Activated effector memory CD4-positive, alpha-beta T cell treated with anti-CD3 and anti-CD28 coated beads, Interleukin-2, amount 50 U/mL, for 16 hours (primary cell): ENCODE measurements around the gene SLX4IP.

Experiments used
- DNase-seq: peaks from one replicate; pipeline ENCODE4 v3.0.0-alpha.2; 2020

SLX4IP gene

DNA sequence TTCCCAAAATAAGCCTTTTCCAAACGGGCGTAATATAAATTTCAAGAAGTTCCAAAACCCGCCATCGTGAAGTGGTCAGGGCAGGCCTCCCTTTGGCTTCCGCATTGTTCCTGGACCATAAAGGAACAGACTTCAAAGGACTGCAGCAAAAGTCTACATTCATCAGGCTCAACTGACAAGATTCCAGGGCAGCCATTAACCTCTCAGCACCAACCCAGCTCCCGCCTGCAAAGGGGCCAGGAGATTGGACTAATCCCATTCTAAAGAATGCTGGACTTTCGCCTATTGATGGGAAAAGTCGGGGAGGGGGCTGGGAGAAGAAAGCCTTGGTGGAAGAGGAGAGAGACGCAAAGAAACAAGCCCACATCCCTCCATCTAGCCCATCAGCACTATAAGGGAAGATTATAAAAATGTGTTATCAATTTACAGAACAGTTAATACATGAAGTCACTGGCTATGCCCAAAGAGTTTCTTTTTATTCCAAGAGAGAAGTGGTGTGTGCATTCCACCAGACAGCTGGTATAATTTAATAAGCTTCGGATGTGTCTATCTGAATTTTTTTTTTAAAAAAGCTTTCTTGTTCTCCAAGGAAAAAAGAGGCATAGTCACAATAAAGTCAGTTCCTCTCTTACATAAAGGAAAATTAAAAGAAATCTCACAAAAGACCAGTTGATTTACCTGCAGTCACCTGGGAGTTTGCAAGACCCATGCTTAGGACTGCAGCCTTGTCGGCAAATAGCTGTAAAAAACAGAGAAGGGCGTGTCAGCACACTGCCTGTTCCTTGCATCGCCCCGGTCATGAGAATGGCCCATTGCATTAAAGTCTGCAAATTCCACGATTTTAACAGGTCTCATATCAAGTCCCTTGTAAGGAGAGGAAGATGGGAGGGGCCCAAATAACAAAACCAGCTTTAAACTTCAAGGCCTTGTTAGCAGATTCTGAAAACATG is 220.9 kb downstream of the SLX4IP start:
- no peak for DNase-seq

DNA sequence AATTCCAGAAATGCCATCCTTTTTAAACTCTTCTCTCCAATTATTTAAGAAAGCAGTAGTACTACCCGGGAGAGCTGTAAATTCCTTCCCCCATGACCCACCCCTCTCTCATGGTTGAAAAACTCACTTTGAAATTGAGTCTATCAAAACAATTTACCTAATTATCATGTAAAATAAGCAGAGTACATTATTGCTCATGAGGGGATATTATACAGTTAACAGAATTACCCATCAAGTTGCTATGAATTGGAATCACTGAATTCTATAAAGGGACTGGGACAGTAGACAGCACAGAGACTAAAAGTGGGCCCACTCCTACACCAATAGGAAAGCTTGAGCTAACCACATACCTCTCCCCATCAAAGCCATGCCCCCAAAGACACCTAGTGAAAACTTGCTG is 222.3 kb downstream of the SLX4IP start:
- no peak for DNase-seq

DNA sequence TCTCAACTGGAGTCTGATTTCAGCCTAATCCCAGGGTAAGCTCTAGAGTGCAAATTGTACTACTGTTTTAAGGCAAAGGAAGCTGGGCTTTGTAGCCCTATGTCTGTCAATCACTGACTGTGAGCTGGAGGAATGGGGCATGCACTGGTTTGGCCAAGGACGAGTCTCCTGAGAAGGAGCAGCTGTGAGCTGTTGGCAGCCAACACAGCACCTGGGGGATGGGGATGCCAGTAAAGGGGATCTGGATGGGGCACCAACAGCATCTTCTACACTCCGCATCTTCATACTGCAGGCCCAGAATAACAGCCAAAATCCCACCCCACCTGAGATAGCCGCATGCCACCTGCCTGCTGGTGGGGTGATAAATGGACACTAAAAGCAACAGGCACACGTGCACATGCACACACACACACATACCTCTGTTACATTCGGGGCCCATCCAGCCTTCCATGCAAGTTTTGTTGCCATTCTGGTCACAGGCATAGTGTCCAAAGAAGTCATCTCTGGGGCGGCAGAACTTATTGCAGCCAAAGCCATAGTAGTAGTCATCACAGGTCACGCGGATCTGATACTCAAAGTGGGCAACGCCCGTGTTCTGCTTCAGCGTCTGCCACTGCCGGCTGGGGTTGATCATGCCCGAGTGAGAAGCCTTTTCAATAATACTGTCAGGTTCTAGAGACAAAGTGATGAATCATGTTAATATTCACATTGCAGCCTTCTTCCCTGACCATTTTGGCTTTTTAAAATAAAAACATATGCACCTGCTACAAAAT is 223.1 kb downstream of the SLX4IP start:
- no peak for DNase-seq

DNA sequence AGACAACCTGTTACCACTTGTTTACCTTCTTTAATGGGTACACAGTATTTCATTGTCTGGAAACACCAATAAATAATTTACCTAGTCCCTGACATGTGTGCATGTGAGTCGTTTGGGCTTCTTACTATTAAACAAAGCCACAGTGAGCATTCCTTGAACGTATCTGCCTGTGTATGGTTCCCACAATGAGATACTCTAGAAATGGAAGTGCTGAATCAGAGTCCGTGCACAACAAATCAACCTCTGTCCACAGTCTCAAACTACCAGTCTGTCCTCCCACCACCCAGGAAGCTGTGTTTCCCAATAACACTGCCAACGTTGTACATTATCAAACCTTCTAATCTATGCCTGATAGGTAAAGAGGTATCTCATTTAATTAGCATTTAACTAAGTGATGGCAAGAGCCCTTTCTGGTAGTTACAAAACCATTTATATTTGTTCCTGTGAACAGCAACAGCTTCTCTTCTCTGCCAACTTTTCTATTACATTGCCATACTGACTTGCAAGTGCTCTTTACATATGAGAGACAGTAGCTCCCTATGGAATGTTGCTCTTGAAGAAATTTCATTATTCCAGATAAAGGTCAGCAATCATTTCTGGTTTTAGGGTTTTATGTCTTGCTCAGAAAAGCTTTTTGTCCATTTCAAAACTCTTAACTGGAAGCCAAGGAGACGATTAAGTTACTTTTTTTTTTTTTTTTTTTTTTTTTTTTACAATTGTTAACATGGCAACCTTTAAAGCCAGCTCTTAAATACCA is 223.9 kb downstream of the SLX4IP start:
- DNase-seq = no peak

DNA sequence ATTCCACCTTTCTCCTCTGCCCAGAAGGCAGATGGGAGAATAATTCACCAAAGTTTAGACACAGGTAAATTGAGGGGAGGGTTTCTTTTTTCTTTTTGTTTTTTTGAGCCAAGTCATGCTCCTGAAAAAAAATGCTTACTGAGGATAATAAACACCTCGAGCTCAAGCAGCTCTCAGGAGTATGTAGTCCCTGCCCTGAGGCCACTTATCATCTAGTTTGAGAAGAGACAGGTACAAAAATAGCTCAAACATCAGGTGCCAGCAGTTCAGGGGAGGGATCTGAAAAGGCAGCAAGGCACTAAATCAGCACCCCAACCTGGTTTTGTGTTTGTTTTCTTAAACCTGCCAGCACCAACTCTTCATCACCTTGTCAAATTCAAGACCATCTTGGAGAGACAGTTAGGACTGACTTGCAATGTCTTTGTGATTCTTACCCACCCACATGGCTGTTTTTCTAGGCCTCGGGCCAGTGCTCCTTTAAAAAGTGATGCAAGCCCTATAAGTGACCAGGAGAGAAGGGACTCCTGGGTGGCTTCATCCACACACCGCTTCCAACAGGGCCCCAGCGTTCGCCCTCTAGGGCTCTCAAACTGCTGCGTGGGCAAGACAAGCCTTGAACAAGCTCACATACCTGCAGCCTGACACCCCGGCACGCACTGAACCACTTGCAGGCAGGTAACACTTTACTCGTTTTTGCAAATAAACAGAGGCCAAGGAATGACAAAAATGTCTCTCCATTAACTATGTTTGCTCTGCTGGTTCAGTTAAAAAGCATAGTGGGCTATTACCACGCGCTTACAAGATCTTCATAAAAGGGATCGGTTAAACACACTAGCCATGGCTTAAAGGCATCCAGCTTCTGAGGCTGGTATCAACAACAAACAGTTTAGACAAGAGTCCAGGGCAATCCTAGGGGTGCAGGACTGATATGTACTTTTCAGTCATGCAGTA is 224.8 kb downstream of the SLX4IP start:
- DNase-seq = no peak

DNA sequence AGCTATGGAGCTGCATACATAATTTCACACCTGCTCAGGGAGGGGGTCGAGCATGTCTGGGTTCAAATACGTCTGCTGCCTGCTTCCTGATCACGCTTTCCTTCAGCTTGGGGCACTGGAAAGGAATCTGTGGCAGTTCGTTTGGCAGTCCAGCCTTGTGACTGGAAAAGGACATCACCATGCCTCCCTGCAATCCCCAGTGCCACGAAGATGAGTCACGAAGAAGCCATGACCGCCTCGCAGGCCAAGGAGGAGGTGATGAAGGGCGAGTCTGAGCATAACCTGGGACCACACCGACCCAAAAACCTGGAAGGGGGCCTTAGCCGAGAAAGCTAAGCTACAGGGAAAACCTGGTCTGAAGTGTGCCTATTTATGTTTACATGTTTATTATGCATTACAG is 225.6 kb downstream of the SLX4IP start:
- no peak for DNase-seq

DNA sequence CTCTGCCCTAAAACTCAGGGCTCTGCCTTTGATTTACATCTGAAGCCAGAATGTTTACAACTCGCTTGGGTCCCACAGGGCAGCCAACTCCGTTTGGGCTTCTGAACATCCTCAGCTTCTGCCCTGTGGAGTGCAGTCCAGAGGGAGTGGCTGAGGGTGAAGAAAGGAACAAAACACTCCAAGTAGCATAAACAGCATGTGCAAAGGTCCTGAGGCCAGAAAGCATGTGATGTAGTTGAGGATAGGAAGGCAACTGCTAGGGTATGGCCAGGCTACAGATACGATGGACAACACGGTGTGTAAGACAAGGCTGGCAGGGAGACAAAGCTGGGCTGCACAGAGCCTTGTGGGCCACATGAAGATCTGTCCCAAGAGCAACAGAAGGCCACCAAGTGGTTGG is 226.2 kb downstream of the SLX4IP start:
- DNase-seq = no peak

DNA sequence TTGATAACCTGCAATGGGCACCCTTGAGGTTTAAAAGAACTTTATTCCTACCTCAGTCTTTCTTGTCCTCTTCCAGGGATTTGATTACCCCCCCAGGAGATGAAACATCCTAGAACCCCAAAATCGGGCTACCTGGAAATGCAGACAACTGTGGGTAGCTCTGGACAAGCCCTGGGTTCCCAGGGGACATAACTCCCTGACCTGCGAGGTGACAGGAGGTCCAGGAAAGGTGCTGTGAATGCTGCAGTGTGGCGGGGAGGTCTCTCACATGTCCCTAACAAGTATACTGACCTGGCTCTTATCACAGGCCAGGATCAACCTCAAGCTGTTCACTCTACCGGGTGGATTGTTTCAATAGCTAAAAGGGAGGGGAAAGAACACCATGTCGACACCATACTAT is 227.0 kb downstream of the SLX4IP start:
- no peak for DNase-seq

DNA sequence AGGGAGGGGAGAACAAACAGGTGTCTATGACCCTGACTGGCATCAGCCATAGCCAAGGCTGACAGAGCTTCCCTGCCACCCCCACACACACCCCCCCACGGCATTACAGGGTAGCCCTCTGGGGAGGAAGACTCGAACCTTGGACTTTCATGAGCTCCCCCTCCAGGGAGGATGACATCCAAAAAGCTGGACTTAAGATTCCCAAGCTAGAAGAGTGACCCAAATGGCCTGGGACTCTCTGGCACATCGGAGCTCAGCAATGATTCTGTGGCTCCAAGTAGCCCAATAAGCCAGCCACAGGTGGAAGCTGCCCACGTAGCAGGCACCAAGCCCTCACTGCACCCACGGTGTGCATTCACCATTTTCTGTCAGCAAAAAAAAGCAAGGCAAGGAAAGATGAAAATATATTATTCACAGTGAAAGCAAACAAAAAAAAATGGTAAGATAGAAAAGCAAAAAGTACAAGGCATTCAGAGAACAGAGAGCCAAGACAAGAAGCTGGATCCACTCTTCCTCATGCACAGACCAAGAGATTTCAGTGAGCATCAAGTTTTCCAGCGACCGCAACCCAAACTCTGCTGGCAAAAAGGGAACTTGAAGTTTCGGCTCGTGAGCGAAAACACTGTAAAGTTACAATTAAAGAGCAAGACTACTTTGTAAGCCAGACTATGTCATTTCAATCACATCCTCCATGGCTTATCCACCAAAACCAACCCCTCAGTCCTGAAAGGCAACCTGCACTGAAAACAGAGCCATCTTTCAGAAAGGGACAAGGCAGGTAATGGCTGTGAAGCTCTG is 227.8 kb downstream of the SLX4IP start:
- no peak for DNase-seq

DNA sequence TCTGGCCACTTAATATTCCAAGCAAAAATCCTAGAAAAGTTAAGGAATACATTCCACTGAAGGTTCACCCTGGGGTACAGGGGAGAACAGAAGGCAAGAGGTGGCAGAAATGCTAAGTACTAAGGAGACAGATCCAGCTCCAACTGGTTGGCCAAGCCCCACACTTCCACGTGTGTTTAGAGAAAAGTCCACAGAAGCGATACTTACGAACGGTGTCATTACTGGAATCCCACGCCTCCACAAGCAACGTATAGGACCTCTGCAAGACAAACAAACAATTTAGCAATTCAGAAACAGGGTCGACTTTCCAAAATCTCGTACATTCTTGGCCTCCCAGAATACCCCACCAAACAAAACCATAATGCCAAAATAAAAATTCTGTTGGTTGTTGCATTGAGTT is 228.7 kb downstream of the SLX4IP start:
- DNase-seq = no peak

DNA sequence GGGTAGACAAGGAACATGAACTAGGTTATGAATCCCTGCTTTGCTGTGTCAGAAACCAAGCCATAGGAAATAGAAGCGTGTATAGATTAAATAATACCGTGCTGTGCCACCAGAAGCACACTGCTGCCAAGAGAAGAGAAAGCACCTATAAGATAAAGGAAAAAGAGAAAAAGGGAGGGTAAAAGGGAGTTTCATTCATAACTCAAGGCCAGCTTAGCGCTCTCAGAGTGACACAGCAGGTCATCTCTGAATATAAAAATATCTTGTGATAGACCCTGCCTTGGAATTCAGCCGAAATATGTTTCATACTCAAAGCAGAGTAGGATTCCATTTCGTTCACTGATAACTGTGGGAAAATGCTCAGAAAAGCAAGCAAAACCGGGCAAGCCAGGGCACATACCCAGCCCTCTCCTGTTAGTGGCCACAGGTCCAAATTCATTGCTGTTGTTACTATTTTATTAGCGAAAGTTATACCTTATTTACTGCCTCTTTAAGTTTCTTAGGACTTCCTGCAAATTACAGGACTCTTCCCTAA is 230.0 kb downstream of the SLX4IP start:
- DNase-seq = no peak

DNA sequence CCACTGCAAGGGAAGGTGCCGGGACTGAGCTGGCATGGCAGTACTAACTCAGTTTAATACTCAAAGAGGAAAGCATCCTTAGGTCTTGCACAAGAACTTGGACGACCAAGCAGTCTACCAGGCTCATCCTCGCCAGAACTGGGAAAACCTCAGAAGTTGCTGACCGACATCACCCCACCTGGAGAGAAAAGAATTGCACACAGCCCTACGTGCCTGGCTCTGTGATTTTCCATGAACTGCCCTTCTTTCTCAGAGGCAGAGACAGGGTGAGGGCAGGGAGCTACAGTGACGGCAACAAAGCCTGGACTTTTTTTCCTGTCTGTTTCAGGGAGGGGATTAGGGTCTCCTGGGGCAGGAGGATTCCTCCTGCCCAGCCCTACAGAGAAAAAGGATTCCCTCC is 230.7 kb downstream of the SLX4IP start:
- DNase-seq = no peak

DNA sequence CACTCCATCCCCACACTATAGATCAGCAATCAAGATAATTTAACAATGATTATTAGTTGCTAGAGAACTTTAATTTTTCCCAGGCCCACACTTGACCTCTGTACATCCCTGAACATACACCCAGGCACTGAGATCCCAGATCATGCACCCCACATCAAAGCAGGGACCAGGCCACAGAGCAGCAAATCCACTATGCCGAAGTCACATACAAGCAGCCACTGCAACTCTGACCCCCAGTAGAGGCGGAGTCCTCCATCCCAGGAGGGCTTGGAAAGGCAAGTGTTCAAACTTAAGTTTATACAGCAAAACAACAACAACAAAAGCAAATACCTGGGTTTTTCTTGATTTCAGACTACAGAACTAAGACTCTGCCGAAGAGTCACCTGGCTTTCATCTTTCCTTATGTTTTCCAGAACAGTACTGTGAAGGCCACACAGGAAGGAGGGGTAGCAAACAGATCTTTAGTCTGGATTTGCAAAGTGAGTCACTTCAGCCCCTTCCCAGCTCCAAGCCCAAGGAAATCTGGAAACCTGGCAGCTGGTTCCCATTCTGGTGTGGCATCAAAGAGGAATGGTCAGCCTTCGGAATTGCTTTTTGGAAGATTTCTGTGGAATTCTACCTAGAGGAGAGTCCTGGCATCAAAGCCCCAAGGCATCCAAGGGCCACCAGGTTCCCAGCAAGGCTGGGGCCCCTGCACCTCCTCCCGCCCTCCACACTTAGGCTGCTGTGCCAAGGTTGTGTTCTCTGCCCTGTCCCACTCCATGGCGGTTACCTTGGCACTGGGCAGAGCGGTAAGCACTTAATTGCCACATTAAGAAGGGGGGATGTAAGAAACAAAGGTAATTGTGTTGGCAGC is 231.3 kb downstream of the SLX4IP start:
- DNase-seq = no peak

DNA sequence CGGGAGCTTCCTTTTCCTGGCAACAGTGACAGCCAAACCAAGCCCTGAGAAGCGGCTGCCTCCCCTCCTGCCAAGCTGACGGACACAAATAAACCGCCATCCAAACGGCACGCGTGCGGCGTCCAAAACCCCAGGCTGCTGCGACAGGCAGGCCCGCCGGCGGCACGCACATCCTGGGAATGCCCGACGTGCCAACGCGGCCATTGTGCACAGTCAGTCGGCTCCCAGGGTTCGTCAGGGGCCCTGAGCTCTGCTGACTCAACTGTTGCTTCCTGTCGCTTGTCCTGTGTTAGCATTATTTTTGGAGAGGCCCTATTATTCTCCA is 231.9 kb downstream of the SLX4IP start:
- DNase-seq = no peak

DNA sequence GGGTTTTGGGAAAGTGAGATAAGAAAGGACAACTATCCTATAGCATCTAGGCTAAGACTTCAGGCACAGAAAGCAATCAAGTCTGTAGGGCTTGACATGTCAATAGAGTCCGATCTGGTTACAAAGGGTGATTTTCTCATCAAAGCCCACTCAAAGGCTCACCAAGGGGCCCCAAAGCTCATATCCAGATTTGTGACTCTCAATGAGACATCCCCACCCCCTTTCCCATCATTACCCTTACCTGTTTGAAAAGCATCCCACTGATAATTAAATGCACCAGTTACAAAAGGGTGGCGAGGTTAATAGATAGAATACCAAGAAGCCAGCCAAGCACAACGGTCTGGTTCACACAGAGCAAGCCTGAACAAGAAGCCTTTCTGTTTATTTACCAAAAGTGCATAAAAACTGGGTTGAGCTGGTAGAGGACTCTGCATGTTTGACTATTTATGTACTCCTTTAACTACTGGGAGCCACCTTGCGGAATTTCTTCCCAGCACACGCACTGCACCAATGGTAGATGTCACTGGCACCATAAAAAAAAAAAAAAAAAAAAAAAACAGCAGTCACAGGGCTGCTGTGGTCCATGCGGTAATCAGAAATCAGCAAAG is 232.6 kb downstream of the SLX4IP start:
- no peak for DNase-seq

DNA sequence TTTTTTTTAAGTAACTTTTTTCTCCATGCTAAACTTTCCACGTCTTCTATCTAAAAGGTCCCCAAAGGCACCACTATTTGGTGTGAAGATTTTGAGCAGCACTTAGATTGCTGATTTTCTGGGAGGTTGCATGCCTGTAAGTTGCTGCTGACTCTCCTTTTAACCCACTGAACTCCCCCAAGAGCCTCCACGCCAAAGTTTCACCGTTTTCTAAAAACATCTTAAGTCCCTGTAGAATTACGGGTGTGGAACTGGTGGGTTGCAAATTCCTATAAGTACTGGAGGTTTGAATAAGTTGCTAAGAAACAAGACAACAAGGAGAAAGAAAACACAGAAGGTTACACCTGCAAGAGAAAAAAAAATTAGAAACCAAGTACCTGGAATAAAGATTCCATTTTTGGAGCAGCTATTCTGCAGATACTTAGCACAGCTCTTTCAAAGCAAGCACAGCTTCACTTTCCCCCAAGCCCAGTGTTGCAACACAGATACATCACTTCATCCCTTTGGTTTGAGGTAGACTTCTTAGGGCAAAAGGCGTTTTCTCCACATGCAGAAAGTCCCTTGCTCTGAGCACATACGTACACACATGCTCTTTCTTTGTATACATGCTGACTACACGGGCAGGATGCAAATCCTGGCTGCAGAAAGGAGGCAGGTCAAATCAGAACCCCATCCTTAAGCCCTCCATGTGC is 233.7 kb downstream of the SLX4IP start:
- no peak for DNase-seq

DNA sequence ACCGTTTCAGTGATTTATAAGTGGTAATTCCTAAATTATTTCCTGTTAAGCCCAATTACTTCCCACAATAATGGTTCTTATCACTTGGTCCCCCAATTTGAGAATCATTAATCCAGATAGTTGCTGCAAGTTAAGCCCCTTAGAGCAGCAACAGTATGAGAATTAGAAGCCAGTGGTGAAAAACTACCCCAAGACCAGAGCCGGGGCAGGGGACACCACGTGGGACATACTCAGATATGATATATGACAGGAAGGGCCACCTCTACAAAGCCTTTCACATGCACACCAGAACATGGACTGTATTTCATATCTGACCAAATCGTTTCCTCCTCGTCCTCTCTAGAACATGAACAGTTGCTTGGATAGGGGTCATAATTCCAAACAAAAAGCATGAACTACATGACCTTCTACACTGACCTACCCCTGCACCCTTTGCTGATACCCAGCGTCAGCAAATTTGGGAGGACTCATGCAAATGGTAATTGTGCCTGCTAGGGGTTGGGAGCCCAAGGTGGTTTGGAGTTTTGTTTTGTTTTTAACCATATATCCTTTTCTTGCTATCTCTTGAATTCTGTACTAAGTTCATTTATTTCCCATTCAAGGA is 234.8 kb downstream of the SLX4IP start:
- DNase-seq = no peak

DNA sequence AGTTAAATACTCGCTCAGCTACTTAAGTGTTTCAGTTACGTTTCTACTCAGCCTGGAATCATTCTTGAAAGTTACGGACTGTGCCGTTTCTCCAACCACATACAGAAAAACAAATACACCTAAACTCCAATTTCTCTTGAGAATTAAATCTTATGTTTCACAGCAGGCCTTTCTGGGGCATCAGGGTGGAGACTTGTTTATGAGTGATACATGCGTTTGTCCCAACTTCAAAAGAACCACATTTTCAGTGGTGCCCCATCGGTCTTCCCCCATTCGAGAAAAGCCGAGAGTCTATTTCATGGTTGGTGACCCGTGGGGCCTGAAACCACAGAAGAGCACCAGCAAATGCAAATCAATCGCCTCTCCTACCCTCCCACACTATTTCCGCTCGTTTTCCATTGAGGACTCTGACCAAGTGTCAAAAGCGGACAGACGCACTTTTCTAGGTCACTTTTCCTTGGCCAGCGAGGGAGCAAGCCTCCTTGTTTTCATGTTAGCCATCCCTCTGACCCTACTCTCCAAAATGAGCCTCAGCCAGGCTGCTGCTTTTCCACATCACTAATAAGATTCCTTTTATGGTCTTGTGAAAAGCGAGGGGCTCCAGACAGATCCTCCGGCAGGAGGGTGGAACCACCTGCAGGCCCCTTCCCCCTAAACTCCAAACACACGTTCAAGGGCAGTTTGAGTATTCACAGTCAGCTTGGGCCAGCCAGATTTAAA is 235.6 kb downstream of the SLX4IP start:
- DNase-seq = no peak
